Esophagus squamous epithelium (tissue), 4 donors: ENCODE data around the gene ZNF595.
A peak's percentile ranks its signal among the peaks of the same experiment; 100 is the strongest.
"Not testable (repeated sequence)": the region's sequence is repeated elsewhere in the genome, so short reads cannot be mapped to it uniquely, and the experiment has no call there.

Experiments used
- POLR2A ChIP-seq, 4 donors: fragments of 450-650 bp; IDR thresholded peaks; one replicate each; pipeline ENCODE4 v1.6.1; 2017; ENCODE audit warnings: antibody characterized with exemption in 4 of 4, mild to moderate bottlenecking in 4 of 4, moderate library complexity in 3 of 4
- TF ChIP-seq, protein P1 (sequence below), 6 experiments: fragments of 450-650 bp in 4 of 6; fragments of 200-600 bp in 2 of 6; sonication (generic) in 2 of 6; IDR thresholded peaks; one replicate each; pipeline ENCODE4 v1.5.1; 2016 to 2019; ENCODE audit warnings: antibody characterized with exemption in 6 of 6, mild to moderate bottlenecking in 4 of 6, moderate library complexity in 4 of 6

- TF ChIP-seq, protein P1, sequence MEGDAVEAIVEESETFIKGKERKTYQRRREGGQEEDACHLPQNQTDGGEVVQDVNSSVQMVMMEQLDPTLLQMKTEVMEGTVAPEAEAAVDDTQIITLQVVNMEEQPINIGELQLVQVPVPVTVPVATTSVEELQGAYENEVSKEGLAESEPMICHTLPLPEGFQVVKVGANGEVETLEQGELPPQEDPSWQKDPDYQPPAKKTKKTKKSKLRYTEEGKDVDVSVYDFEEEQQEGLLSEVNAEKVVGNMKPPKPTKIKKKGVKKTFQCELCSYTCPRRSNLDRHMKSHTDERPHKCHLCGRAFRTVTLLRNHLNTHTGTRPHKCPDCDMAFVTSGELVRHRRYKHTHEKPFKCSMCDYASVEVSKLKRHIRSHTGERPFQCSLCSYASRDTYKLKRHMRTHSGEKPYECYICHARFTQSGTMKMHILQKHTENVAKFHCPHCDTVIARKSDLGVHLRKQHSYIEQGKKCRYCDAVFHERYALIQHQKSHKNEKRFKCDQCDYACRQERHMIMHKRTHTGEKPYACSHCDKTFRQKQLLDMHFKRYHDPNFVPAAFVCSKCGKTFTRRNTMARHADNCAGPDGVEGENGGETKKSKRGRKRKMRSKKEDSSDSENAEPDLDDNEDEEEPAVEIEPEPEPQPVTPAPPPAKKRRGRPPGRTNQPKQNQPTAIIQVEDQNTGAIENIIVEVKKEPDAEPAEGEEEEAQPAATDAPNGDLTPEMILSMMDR (IDR thresholded peaks at IDR 0.05) = peak in 1 of 6 experiments; percentile 9
- TF ChIP-seq POLR2A (IDR thresholded peaks at IDR 0.05) = not testable (repeated sequence)
These were observed 41.2 kb upstream of the ZNF595 start for GRCh38 chr4:11816-12417.
